ENCODE results near the gene CHAD.
"Not testable (repeated sequence)": the region's sequence is repeated elsewhere in the genome, so short reads cannot be mapped to it uniquely, and the experiment has no call there.

The CHAD gene

DNA sequence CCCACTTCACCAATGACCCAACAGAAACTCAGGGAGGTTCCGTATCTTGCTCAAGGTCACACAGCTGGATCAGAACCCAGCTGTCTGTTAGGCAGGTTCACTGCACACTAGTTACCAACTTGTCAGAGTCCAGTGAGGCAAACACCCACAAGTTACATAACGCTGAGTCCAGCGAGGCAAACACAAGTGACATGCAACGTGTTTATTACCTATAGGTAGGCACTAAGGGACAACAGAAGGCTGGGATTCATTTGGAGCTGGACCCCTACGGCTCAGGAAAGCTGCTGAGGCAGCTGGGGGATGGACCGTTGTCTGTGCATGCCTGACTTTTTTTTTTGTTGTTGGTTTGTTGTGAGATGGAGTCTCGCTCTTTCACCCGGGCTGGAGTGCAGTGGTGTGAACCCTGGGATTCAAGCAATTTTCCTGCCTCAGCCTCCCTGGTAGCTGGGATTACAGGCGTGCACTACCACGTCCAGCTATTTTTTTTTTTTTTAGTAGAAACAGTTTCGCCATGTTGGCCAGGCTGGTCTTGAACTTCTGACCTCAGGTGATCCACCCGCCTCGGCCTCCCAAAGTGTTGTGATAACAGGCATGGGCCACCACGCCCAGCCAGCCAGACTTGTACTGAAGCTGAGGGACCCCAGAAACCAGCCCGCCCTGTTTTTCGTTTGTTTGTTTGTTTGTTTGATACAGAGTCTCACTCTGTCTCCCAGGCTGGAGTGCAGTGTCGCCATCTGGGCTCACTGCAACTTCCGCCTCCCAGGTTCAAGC, 8.1 kb upstream of the CHAD start:
- Histone ChIP-seq H4K20me1 (ENCODE audit: insufficient read depth, low read length) (no peaks in the 10 kb centered on the region), H3K79me2 (ENCODE audit: low read length) (peaks cover 9% of the 10 kb centered on the region), H3K27ac (ENCODE audit: low read length) (no peak overlapping the region), H3K4me2 (ENCODE audit: low read depth, low read length) (no peak overlapping the region), H3K4me3 (ENCODE audit: low read length) (no peak overlapping the region), H3K36me3 (replicated peaks; ENCODE audit: insufficient read depth, low read length) (no peaks in the 10 kb centered on the region), H3K4me1 (ENCODE audit: low read length) (peaks cover 9% of the 10 kb centered on the region; the same call in 1 of the 2 replicates), H3K9ac (ENCODE audit: low read length) (no peak overlapping the region), H3F3A (ENCODE audit: insufficient read depth, low read length) (peaks cover 12% of the 10 kb centered on the region), H3K9me2 (replicated peaks; ENCODE audit: insufficient read depth, low read length) (no peaks in the 10 kb centered on the region), H3K9me3 (replicated peaks; ENCODE audit: insufficient read depth, low read length) (no peaks in the 10 kb centered on the region), H2AFZ (ENCODE audit: low read length) (no peak overlapping the region), H3K27me3 (replicated peaks; ENCODE audit: insufficient read depth, low read length) (no peaks in the 10 kb centered on the region)
- DNase-seq, result no peak
- TF ChIP-seq, protein P1, sequence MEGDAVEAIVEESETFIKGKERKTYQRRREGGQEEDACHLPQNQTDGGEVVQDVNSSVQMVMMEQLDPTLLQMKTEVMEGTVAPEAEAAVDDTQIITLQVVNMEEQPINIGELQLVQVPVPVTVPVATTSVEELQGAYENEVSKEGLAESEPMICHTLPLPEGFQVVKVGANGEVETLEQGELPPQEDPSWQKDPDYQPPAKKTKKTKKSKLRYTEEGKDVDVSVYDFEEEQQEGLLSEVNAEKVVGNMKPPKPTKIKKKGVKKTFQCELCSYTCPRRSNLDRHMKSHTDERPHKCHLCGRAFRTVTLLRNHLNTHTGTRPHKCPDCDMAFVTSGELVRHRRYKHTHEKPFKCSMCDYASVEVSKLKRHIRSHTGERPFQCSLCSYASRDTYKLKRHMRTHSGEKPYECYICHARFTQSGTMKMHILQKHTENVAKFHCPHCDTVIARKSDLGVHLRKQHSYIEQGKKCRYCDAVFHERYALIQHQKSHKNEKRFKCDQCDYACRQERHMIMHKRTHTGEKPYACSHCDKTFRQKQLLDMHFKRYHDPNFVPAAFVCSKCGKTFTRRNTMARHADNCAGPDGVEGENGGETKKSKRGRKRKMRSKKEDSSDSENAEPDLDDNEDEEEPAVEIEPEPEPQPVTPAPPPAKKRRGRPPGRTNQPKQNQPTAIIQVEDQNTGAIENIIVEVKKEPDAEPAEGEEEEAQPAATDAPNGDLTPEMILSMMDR (IDR thresholded peaks at IDR 0.05; ENCODE audit: low read length), result no peak

DNA sequence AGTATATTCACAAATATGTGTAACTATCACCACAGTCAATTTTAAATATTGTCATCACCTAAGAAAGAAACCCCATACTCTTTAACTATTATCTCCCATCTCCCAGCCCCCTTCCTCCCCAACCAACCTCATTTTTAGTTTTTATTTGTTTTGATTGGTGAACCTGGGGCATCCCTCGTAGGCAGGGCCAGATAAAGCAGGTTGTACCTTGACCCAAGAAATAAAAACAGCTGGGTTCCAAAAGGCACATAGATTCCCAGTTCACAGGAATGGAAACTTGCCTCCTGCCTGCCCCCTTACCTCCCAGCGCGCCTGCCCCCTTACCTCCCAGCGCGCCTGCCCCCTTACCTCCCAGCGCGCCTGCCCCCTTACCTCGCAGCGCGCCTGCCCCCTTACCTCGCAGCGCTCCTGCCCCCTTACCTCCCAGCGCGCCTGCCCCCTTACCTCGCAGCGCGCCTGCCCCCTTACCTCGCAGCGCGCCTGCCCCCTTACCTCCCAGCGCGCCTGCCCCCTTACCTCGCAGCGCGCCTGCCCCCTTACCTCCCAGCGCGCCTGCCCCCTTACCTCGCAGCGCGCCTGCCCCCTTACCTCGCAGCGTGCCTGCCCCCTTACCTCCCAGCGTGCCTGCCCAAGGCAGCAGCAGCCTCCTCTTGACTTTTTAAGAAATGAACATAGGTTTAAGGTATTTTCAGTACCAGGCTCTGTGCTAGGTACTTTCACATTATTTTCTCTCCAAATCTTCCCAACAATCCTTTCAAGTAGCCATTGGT, 7.3 kb upstream of the CHAD start:
- H3K4me2 ChIP-seq (ENCODE audit: low read depth, low read length); DNase-seq; H3K9me3 ChIP-seq (replicated peaks; ENCODE audit: insufficient read depth, low read length); H4K20me1 ChIP-seq (ENCODE audit: insufficient read depth, low read length); H3K27me3 ChIP-seq (replicated peaks; ENCODE audit: insufficient read depth, low read length); H2AFZ ChIP-seq (ENCODE audit: low read length); H3K79me2 ChIP-seq (ENCODE audit: low read length); H3K9me2 ChIP-seq (replicated peaks; ENCODE audit: insufficient read depth, low read length); H3K4me1 ChIP-seq (ENCODE audit: low read length); H3K9ac ChIP-seq (ENCODE audit: low read length); H3K4me3 ChIP-seq (ENCODE audit: low read length); H3K36me3 ChIP-seq (replicated peaks; ENCODE audit: insufficient read depth, low read length); H3K27ac ChIP-seq (ENCODE audit: low read length): not testable (repeated sequence)
- H3F3A ChIP-seq (ENCODE audit: insufficient read depth, low read length), result peaks cover 12% of the 10 kb centered on the region

DNA sequence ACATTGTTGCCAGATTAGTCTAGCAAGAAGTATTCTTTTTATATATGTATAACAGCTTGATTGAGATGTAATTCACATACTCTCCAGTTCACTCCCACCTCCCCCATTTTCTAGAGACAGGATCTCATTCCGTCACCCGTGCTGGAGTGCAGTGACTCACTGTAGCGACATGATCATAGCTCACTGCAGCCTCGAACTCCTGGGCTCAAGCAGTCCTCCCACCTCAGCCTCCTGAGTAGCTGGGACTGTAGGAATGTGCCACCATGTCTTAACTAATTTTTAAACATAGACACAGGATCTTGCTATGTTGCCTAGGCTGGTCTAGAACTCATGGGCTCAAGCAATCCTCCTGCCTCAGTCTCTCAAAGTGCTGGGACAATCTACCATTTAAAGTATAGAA, 6.7 kb upstream of the CHAD start:
- Histone ChIP-seq H4K20me1 (ENCODE audit: insufficient read depth, low read length) (no peaks in the 10 kb centered on the region), H3K36me3 (replicated peaks; ENCODE audit: insufficient read depth, low read length) (no peaks in the 10 kb centered on the region), H2AFZ (ENCODE audit: low read length) (no peak overlapping the region), H3K9me2 (replicated peaks; ENCODE audit: insufficient read depth, low read length) (no peaks in the 10 kb centered on the region), H3K4me3 (ENCODE audit: low read length) (no peak overlapping the region), H3K27ac (ENCODE audit: low read length) (no peak overlapping the region), H3K9ac (ENCODE audit: low read length) (no peak overlapping the region), H3F3A (ENCODE audit: insufficient read depth, low read length) (peaks cover 12% of the 10 kb centered on the region), H3K27me3 (replicated peaks; ENCODE audit: insufficient read depth, low read length) (no peaks in the 10 kb centered on the region), H3K9me3 (replicated peaks; ENCODE audit: insufficient read depth, low read length) (no peaks in the 10 kb centered on the region), H3K79me2 (ENCODE audit: low read length) (peaks cover 9% of the 10 kb centered on the region), H3K4me2 (ENCODE audit: low read depth, low read length) (no peak overlapping the region), H3K4me1 (ENCODE audit: low read length) (peaks cover 9% of the 10 kb centered on the region; the same call in 1 of the 2 replicates)
- no peak for TF ChIP-seq EZH2 (optimal IDR thresholded peaks at IDR 0.05; ENCODE audit: low read depth, low read length)
- TF ChIP-seq, protein P1 (IDR thresholded peaks at IDR 0.05; ENCODE audit: low read length), result no peak
- TF ChIP-seq EZH2phosphoT487 (IDR thresholded peaks at IDR 0.05; ENCODE audit: low read length), result no peak
- no peak for DNase-seq

DNA sequence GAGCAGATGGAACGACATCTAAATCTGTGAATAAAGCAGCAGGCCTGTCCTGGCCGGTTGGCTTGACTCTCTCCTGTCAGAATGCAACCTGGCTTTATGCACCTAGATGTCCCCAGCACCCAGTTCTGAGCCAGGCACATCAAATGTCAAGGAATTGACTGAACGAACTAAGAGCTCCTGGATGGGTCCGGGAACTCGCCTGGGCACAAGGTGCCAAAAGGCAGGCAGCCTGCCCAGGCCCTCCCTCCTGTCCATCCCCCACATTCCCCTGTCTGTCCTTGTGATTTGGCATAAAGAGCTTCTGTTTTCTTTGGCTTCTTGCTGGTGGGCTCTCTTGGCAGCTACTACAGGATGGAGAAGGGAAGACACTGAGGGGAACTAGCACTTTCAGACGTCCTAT, 5.8 kb upstream of the CHAD start:
- no peak overlapping the region for H3K4me3 ChIP-seq (ENCODE audit: low read length)
- peaks cover 5% of the 10 kb centered on the region; the same call in 1 of the 2 replicates for H3K4me1 ChIP-seq (ENCODE audit: low read length)
- H3K9me2 ChIP-seq (replicated peaks; ENCODE audit: insufficient read depth, low read length), result no peaks in the 10 kb centered on the region
- H3F3A ChIP-seq (ENCODE audit: insufficient read depth, low read length), result peaks cover 12% of the 10 kb centered on the region
- no peak for DNase-seq
- H3K27me3 ChIP-seq (replicated peaks; ENCODE audit: insufficient read depth, low read length), result no peaks in the 10 kb centered on the region
- H2AFZ ChIP-seq (ENCODE audit: low read length), result no peak overlapping the region
- no peak overlapping the region for H3K4me2 ChIP-seq (ENCODE audit: low read depth, low read length)
- no peak overlapping the region for H3K27ac ChIP-seq (ENCODE audit: low read length)
- H3K36me3 ChIP-seq (replicated peaks; ENCODE audit: insufficient read depth, low read length), result no peaks in the 10 kb centered on the region
- H3K79me2 ChIP-seq (ENCODE audit: low read length), result peaks cover under 1% of the 10 kb centered on the region
- no peaks in the 10 kb centered on the region for H4K20me1 ChIP-seq (ENCODE audit: insufficient read depth, low read length)
- TF ChIP-seq, protein P1 (IDR thresholded peaks at IDR 0.05; ENCODE audit: low read length), result no peak
- TF ChIP-seq EZH2phosphoT487 (IDR thresholded peaks at IDR 0.05; ENCODE audit: low read length), result no peak
- no peak for TF ChIP-seq EZH2 (optimal IDR thresholded peaks at IDR 0.05; ENCODE audit: low read depth, low read length)
- no peaks in the 10 kb centered on the region for H3K9me3 ChIP-seq (replicated peaks; ENCODE audit: insufficient read depth, low read length)
- no peak overlapping the region for H3K9ac ChIP-seq (ENCODE audit: low read length)
